Prostate gland (tissue), 2 donors: ENCODE measurements around the gene RNF26.

Experiments used
- POLR2A ChIP-seq: fragments of 450-650 bp; IDR thresholded peaks from one replicate; pipeline ENCODE4 v1.6.1; 2016; ENCODE audit warnings: antibody characterized with exemption, mild to moderate bottlenecking
- TF ChIP-seq, protein P1 (sequence below), 4 experiments: fragments of 200-600 bp in 2 of 4; fragments of 450-650 bp in 2 of 4; sonication (generic) in 2 of 4; IDR thresholded peaks; 1 replicate in 3 of 4; 2 replicates in 1 of 4; pipeline ENCODE4 v1.5.1; 2016 to 2019; ENCODE audit warnings: antibody characterized with exemption in 4 of 4, mild to moderate bottlenecking in 2 of 4, moderate library complexity in 2 of 4

DNA sequence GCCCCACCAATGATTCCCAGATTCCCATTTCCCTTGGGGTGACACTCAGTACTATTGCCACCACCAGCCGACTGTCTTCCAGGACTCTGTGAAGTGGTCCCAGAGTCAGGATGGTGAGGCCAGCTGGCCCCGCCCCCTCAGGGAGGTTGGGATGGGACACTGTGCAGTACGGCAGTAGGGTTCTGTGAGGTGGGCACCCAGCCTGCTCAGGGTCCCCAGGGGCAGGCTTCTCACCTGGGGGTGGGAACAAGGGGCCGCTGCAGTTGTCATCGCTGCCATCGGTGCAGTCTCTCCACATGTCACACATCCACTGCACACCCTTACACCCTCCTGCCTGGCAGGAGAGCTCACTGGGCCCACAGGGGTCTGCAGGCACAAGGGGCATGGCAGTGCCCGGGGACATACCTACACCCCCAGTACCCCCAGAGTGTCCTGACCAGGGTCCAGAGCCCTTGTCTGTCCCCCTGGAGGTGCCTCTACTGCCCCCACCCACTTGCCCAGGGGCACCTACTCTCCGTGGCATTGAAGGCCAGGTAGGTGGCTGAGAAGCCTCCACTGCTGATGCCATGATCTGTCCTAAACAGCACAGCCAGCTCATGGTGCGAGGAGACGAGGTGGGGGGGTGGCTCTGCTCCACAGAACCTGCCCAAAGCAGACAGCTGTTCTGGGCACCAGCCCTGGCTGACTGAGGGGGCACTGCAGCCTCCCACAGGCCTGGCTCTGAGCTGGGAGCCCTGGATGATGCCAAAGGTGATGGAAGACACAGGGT lies 8.2 kb downstream of the RNF26 start:
- TF ChIP-seq POLR2A: no peak
- TF ChIP-seq, protein P1, sequence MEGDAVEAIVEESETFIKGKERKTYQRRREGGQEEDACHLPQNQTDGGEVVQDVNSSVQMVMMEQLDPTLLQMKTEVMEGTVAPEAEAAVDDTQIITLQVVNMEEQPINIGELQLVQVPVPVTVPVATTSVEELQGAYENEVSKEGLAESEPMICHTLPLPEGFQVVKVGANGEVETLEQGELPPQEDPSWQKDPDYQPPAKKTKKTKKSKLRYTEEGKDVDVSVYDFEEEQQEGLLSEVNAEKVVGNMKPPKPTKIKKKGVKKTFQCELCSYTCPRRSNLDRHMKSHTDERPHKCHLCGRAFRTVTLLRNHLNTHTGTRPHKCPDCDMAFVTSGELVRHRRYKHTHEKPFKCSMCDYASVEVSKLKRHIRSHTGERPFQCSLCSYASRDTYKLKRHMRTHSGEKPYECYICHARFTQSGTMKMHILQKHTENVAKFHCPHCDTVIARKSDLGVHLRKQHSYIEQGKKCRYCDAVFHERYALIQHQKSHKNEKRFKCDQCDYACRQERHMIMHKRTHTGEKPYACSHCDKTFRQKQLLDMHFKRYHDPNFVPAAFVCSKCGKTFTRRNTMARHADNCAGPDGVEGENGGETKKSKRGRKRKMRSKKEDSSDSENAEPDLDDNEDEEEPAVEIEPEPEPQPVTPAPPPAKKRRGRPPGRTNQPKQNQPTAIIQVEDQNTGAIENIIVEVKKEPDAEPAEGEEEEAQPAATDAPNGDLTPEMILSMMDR (IDR thresholded peaks at IDR 0.05): no peak
